Measurements from ENCODE around the gene AMBP.

AMBP gene

GRCh38 chr9:114112778-114113584 is 34.9 kb upstream of the AMBP start:
- TF ChIP-seq RAD21 (IDR thresholded peaks at IDR 0.05; ENCODE audit: low read depth): no peak
- TF ChIP-seq USF1 (IDR thresholded peaks at IDR 0.05): no peak
- TF ChIP-seq MAX (IDR thresholded peaks at IDR 0.05): no peak
- no peak for TF ChIP-seq NFIC (IDR thresholded peaks at IDR 0.05)
- TF ChIP-seq TAF1 (IDR thresholded peaks at IDR 0.05; ENCODE audit: low read depth): no peak
- no peak for TF ChIP-seq FOXM1 (IDR thresholded peaks at IDR 0.05; ENCODE audit: borderline replicate concordance, low read depth)
- TF ChIP-seq EGR1 (IDR thresholded peaks at IDR 0.05): no peak
- TF ChIP-seq CEBPB (IDR thresholded peaks at IDR 0.05): no peak
- no peak for TF ChIP-seq TCF12 (IDR thresholded peaks at IDR 0.05; ENCODE audit: low read depth)
- TF ChIP-seq CREB1 (IDR thresholded peaks at IDR 0.05; ENCODE audit: low read depth): no peak
- no peak for TF ChIP-seq REST (IDR thresholded peaks at IDR 0.05; ENCODE audit: low read depth)
- no peak for TF ChIP-seq ZBTB7A (IDR thresholded peaks at IDR 0.05; ENCODE audit: low read depth)
- no peak for TF ChIP-seq EP300 (IDR thresholded peaks at IDR 0.05; ENCODE audit: borderline replicate concordance)
- no peak for TF ChIP-seq TEAD4 (IDR thresholded peaks at IDR 0.05)
- no peak for TF ChIP-seq YY1 (IDR thresholded peaks at IDR 0.05; ENCODE audit: low read depth)

- no peak for TF ChIP-seq TCF12 (IDR thresholded peaks at IDR 0.05; ENCODE audit: low read depth)
- no peak for TF ChIP-seq MAX (IDR thresholded peaks at IDR 0.05)
- TF ChIP-seq ZBTB7A (IDR thresholded peaks at IDR 0.05; ENCODE audit: low read depth): no peak
- no peak for TF ChIP-seq EP300 (IDR thresholded peaks at IDR 0.05; ENCODE audit: borderline replicate concordance)
- TF ChIP-seq NFIC (IDR thresholded peaks at IDR 0.05): no peak
- TF ChIP-seq EGR1 (IDR thresholded peaks at IDR 0.05): no peak
- no peak for TF ChIP-seq YY1 (IDR thresholded peaks at IDR 0.05; ENCODE audit: low read depth)
- TF ChIP-seq REST (IDR thresholded peaks at IDR 0.05; ENCODE audit: low read depth): no peak
- no peak for TF ChIP-seq RAD21 (IDR thresholded peaks at IDR 0.05; ENCODE audit: low read depth)
- TF ChIP-seq TAF1 (IDR thresholded peaks at IDR 0.05; ENCODE audit: low read depth): no peak
- TF ChIP-seq CEBPB (IDR thresholded peaks at IDR 0.05): no peak
- no peak for TF ChIP-seq FOXM1 (IDR thresholded peaks at IDR 0.05; ENCODE audit: borderline replicate concordance, low read depth)
- TF ChIP-seq CREB1 (IDR thresholded peaks at IDR 0.05; ENCODE audit: low read depth): no peak
- TF ChIP-seq TEAD4 (IDR thresholded peaks at IDR 0.05): no peak
- no peak for TF ChIP-seq USF1 (IDR thresholded peaks at IDR 0.05)
Measured at GRCh38 chr9:114112325-114112724, 34.2 kb upstream of the AMBP start.

GRCh38 chr9:114110180-114110579 is 32.1 kb upstream of the AMBP start:
- TF ChIP-seq RAD21 (IDR thresholded peaks at IDR 0.05; ENCODE audit: low read depth) (no peak), YY1 (IDR thresholded peaks at IDR 0.05; ENCODE audit: low read depth) (no peak), MAX (IDR thresholded peaks at IDR 0.05) (no peak), EP300 (IDR thresholded peaks at IDR 0.05; ENCODE audit: borderline replicate concordance) (no peak), TCF12 (IDR thresholded peaks at IDR 0.05; ENCODE audit: low read depth) (no peak), TEAD4 (IDR thresholded peaks at IDR 0.05) (no peak), NFIC (IDR thresholded peaks at IDR 0.05) (no peak), TAF1 (IDR thresholded peaks at IDR 0.05; ENCODE audit: low read depth) (no peak), ZBTB7A (IDR thresholded peaks at IDR 0.05; ENCODE audit: low read depth) (no peak), CEBPB (IDR thresholded peaks at IDR 0.05) (no peak), REST (IDR thresholded peaks at IDR 0.05; ENCODE audit: low read depth) (no peak), FOXM1 (IDR thresholded peaks at IDR 0.05; ENCODE audit: borderline replicate concordance, low read depth) (no peak), CREB1 (IDR thresholded peaks at IDR 0.05; ENCODE audit: low read depth) (no peak), EGR1 (IDR thresholded peaks at IDR 0.05) (no peak), USF1 (IDR thresholded peaks at IDR 0.05) (no peak)

Data from Ishikawa (cell line).